GM11168 (cell line): Measurements from ENCODE around the gene COL6A1.
"Not testable (repeated sequence)": the region's sequence is repeated elsewhere in the genome, so short reads cannot be mapped to it uniquely, and the experiment has no call there.

Experiments used
- in situ Hi-C: fragments of 300-500 bp; cut with MboI; formaldehyde crosslinking; loops from one replicate; pipeline ENCODE4 v1.12.0; 2022; ENCODE audit warnings: low sequenced_read_pairs; ENCODE audit not compliant: unreplicated experiment

COL6A1 gene

GRCh38 chr21:45945066-45945867 lies 36.3 kb upstream of the COL6A1 start:
- in situ Hi-C loops = no loop called here

GRCh38 chr21:45945868-45946210 lies 35.7 kb upstream of the COL6A1 start:
- in situ Hi-C loops = no loop called here

- in situ Hi-C loops = no loop called here
These were observed 34.3 kb upstream of the COL6A1 start for GRCh38 chr21:45947296-45947695.

GRCh38 chr21:45947716-45948255 lies 33.8 kb upstream of the COL6A1 start:
- in situ Hi-C loops = no loop called here

DNA sequence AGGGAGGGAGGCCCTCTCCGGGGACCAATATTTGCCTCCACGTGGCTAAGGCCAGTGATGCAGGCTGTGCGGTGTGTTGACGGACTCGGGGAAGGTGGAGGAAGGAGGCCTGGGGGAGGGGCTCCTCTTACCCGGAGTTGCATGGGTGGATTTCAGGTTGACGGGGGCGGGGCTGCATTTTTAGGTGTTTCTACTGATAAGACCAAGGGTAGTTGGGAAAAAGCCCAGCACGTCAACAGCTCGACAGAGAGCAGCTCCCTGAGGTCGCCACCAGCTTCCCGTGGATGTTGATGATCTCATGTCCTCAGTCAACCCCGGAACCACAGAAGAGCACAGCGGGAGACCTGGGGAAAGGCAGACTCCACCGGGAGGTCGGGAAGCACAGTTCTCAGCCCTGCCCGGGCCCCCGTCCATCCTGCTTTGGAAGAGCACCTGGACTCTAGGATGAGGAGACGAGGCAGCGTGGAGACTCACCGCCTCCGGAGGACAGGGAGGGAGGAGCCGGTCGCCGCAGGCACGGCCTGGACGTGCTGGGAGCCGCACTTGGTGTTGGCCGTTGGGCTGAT lies 32.9 kb upstream of the COL6A1 start:
- in situ Hi-C loops = no loop called here

DNA sequence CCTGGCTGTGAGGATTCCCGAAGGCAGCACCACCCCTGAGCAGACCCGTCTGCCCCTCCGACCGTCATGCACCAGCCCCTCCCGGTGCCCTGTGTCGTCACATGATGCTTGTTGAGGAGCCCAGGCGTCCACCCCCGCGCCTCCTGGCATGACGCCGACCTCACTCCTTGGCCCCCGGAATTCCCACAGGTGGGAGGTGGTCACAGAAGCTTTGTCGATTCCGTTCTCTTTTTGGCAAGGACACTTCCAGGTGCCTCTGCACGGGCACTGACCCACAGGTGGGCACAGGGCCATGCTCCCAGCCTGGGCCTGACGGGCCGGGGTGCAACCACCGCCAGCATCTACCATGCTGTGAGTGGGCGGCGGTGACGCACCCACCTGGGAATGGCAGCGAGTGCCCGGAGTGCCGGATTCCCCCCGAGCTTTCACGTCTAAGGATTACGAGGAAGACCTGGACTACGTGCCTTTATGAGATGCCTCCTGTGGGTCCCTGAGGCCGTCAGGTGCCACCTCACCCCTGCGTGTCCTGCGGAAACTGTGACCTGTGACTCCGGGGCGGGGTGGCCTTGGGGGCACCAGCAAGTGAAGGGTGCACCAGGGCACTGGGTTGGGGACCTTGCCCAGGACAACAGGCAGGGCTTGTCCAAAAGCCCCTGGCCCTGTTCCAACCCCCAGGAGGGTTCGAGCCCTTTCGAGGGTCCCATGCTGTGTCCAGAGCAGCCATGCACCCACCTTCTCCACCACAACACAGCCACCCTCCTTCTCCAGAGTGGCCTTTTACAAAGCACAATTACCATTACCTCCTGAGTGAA lies 31.4 kb upstream of the COL6A1 start:
- in situ Hi-C loops = no loop called here

DNA sequence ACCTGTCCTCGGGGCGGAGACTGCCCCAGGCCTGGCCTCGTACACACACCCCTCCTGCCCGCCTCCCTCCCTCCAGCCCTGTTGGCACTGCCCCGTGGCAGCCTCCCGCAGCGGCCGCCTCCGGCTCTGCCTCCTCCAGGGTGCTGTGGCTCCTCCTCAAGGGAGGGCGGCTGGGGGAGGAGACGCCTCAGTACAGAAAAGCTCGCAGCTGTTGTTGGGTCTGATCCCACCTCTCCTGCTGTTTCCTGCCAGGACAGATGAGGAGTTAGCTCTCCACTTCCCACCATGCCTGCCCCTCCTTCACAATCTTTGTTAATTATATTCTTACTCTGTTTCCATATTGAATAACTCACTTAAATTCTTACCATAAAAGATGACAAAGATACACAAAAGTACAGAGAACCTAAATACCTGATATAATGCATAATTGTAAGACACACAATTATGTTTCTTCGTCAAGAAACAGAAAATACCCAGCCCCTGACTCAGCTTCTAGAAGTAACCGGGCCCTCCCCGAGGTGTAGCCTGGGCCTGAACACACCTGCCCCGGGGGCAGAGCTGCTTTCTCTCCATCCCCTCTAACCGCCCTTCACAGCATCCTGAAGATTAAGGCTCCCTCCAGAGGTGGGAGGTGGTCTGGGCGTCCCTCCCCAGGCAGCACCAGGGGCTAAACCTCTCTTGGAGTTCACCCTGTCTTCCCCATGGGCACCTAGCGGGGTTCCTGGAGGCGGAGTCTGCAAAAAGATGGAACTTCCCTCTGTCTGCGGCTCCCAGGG lies 30.6 kb upstream of the COL6A1 start:
- in situ Hi-C loops = no loop called here

DNA sequence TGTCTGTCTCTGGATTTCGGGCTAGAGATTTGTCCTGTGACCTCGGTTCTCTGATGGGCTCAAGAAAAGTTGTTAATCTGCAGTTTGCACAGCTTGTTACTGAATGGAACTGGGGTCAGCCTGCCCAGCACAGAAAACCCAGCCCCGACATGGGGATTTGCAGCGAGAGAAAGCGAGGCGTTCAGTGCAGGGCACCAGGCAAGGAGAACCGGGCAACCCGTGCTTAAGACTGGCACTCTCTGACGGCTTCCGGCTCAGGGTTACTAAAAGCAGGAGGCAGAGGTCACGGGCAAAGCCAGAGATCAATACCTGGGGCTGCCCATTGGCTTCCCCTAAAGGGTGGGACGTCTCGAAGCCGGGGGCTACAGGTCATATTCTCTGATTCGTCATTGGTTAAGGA lies 29.9 kb upstream of the COL6A1 start:
- in situ Hi-C loops = no loop called here

GRCh38 chr21:45952527-45952926 lies 29.0 kb upstream of the COL6A1 start:
- in situ Hi-C loops = not testable (repeated sequence)

- in situ Hi-C loops = no loop called here
These were observed 28.6 kb upstream of the COL6A1 start for GRCh38 chr21:45952974-45953373.

DNA sequence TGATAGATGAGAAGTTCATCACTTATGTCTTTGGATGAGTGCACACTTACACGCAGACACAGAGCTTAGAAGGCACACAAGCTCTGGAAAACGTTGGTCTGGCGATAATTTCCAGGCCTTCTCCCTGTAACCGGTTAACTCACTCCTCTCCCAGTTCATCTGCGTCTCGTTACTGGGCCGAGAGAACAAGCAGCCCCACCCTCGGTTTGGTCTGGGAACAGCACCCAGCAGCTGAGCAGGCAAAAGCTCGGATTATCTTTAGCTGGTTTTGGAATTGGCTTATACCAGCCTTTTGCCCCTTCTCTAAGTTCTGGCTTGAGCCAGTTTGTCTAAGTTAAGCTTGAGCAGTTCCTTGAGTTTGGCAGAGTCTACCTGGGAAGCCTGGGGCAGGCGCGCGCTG lies 27.3 kb upstream of the COL6A1 start:
- in situ Hi-C loops = no loop called here

DNA sequence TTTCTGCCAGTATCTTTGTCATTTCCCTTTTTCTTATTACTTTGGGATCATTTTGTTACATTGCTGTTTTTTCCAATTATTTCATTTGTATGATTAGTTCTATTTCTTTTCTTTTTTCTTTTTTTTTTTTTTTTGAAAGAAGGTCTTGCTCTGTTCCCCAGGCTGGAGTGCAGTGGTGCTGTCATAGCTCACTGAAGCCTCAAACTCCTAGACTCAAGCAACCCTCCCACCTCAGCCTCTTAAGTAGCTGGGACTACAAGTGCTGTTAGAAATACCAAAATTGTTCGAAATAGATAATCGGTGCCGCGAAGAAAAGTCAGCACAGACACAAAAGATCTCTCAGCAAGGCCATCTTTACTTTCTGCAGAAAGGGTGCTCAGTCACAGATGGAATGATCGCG lies 26.6 kb upstream of the COL6A1 start:
- in situ Hi-C loops = no loop called here

GRCh38 chr21:45957551-45957950 lies 24.0 kb upstream of the COL6A1 start:
- in situ Hi-C loops = no loop called here

- in situ Hi-C loops = no loop called here
These were observed 23.5 kb upstream of the COL6A1 start for GRCh38 chr21:45957981-45958600.

DNA sequence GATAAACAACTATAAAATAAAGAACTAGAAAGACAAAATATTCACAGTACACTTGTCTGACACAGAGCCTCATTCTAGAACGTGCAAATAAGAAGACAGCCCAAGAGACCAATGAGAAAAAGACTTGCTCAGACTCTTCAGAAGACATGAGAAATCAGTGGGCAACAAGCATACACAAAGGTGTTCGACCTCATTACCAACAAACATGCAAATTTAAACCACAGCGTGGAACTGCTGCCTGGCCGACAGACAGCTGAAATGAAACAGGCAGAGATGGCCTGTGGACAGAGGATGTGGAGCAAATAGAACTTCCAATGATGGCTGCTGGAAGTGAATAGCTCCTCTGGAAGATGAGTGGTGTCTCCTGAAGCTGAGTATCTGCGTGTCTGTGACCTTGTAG lies 22.4 kb upstream of the COL6A1 start:
- in situ Hi-C loops = no loop called here

- in situ Hi-C loops = no loop called here
These were observed 21.7 kb upstream of the COL6A1 start for GRCh38 chr21:45959779-45960390.

GRCh38 chr21:45961408-45961807 lies 20.2 kb upstream of the COL6A1 start:
- in situ Hi-C loops = not testable (repeated sequence)

DNA sequence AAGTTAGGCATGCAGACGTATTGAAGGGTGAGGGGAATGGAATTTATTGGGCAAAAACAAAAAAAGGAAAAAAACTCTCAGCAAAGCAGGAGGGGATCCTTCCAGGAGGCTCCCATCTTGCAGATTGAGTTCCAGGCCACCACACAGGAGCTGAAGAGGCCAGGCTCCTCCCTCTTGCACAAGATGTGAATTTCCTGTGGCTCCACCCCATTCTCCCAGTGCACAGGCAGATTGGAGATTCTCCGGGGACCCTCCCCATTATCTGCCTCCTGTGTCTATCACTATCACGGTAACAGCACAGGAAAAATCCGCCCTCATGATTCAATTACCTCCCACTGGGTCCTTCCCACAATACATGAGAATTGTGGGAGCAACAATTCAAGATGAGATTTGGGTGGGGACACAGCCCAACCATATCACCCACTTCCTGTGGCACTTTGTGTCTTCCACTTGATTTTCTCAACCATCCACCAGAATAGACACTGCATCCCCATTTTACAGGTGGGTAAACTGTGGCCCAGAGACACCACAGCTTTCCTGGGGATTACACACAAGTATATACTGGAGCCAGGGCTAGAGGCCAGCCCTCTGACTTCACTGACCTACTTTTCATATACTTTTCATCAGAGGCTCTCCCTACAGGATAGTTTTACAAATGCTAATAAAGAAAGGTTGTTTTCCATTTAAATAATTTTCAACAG lies 18.9 kb upstream of the COL6A1 start:
- in situ Hi-C loops = no loop called here

DNA sequence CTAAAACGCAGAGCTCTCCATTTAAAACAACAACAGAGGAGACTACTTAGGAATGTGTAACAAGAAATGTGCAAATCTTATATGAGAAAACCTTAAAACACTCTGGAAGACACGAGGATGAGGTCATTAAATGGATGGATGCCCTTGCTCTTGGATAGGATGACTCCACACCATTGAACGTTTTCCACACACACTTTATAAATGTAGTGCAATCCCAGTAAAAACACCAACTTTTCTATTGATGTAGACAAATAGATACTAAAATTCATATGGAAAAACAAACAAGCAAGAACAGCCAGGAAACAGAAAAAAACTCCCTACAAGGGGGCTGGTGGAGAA lies 18.4 kb upstream of the COL6A1 start:
- in situ Hi-C loops = no loop called here
